ENCODE measurements around the gene PTGIR. TPM values are rescaled to one million over a fixed set of nuclear protein-coding genes. Genes with fewer than 3 reads are reported as not detected.
A peak's percentile ranks its signal among the peaks of the same experiment; 100 is the strongest.

The PTGIR gene
- total RNA-seq, 2 experiments from 2014 or later = 45.4 to 48.8 TPM

GRCh38 chr19:46648961-46649960 is 24.4 kb upstream of the PTGIR start:
- H3K27me3 Mint-ChIP-seq = peaks cover 40% of the 10 kb centered on the region
- H3K9me3 Mint-ChIP-seq = peaks cover 3% of the 10 kb centered on the region
- ATAC-seq = no peak
- intact Hi-C loops (cut with micrococcal nuclease) = no loop called here
- CTCF ChIA-PET = interaction anchor here (1.8 to 2.2 kb wide), 2 partner anchors 8 to 13 kb away, joined by 8 to 11 read pairs; partner anchors contain the start of gene DACT3
- no peak overlapping the region for H3K27ac Mint-ChIP-seq
- peaks cover 4% of the 10 kb centered on the region for H3K4me1 Mint-ChIP-seq (ENCODE audit: low read depth)
- H3K36me3 Mint-ChIP-seq (ENCODE audit: low read depth) = peaks cover 8% of the 10 kb centered on the region
- no peak for DNase-seq
- no peak for TF ChIP-seq CTCF (IDR thresholded peaks at IDR 0.05)
- POLR2A ChIA-PET = interaction anchor here (1.0 kb wide), 1 partner anchor 30 kb away, joined by 3 read pairs; no protein-coding TSS in a partner anchor
- no peak overlapping the region for H3K4me3 Mint-ChIP-seq

DNA sequence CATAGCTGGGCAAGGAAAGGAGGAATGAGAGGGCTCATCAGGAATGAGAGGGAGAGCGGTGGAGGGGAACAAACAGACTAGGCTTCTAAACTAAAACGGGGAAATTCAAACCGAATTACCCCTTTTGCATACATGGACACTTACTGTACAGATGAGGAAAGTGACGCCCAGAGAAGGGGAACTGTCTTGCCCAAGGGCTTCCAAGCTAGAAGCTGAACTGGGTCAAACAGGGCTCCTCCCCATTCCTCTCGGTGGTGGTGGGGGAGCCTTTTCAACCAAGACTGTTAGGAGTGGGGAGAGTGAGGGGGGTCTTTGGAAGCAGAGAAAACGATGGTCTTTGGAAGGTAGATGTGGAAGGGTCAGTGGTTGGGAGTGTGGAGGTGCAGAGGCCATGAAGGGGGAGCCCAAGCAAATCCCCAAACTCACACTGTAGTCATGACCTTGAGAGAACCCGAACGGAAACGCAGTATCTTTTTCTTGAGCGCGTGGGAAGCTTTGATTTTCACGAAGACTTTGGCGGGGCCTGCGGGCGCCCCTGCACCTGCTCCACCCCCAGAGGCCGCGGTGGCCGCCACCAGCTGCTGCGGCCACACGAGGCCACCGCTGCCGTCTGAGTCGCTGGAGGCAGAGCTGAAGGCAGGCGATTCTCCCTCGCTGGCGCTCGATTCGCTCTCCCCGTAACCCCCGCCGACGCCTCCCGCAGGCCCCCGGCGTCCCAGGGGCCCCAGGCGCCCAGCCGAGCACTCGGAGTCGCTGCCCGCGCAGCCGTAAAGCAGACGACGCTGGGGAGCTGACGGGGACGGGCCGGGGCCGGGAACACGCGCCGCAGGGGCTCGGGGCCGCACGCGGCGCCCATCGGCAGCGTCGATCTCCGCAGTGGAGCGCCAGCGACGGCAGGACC is 23.4 kb upstream of the PTGIR start:
- ATAC-seq (peak; percentile 65), DNase-seq (peak; percentile 43)
- no peak for TF ChIP-seq CTCF (IDR thresholded peaks at IDR 0.05)
- Mint-ChIP-seq H3K36me3 (ENCODE audit: low read depth) (peaks cover 8% of the 10 kb centered on the region), H3K27ac (no peak overlapping the region), H3K27me3 (peaks cover 37% of the 10 kb centered on the region), H3K4me3 (no peak overlapping the region), H3K9me3 (peaks cover 3% of the 10 kb centered on the region), H3K4me1 (ENCODE audit: low read depth) (peaks cover 4% of the 10 kb centered on the region)
- CTCF ChIA-PET = interaction anchor here (1.0 to 2.2 kb wide), 3 partner anchors 9 to 48 kb away, joined by 3 to 11 read pairs (median 8); partner anchors contain the start of gene DACT3
- POLR2A ChIA-PET = interaction anchor here (1.0 kb wide), 3 partner anchors 12 to 48 kb away, joined by 3 to 4 read pairs (median 3); no protein-coding TSS in a partner anchor
- intact Hi-C loops (cut with micrococcal nuclease) = no loop called here

- TF ChIP-seq CTCF (IDR thresholded peaks at IDR 0.05) = no peak
- H3K27ac Mint-ChIP-seq = no peak overlapping the region
- H3K36me3 Mint-ChIP-seq (ENCODE audit: low read depth) = peaks cover 8% of the 10 kb centered on the region
- ChIA-PET CTCF (interaction anchor here (0.8 kb wide), 1 partner anchor 13 kb away, joined by 3 read pairs; no protein-coding TSS in a partner anchor), POLR2A (interaction anchor here (2.1 kb wide), 1 partner anchor 15 kb away, joined by 5 read pairs; the partner anchor contains the start of gene DACT3)
- peaks cover 4% of the 10 kb centered on the region for H3K4me1 Mint-ChIP-seq (ENCODE audit: low read depth)
- H3K4me3 Mint-ChIP-seq = no peak overlapping the region
- intact Hi-C loops (cut with micrococcal nuclease) = no loop called here
- no peak for ATAC-seq
- H3K27me3 Mint-ChIP-seq = peaks cover 37% of the 10 kb centered on the region
- no peak for DNase-seq
- H3K9me3 Mint-ChIP-seq = peaks cover 3% of the 10 kb centered on the region
These were observed 21.5 kb upstream of the PTGIR start for GRCh38 chr19:46646402-46646801.

DNA sequence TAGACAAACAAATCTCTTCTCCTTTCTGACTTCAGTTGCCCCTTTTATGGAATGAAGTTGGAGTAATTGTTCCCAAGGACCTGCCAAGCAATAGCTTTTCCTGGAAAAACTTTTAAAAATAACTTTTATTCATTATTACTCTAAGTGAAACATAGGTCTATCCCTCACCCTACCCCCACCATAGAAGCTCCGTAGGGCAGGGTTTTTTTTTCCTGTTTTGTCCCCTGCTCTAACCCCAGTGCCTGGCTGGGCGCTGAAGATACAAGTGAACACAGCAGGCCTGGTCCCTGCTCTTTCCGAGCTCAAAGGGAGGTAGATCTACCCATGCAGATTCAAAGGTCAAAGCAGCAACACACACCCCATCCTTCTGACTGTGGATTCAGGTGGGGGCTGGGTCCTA is 19.8 kb upstream of the PTGIR start:
- TF ChIP-seq CTCF (IDR thresholded peaks at IDR 0.05) = no peak
- CTCF ChIA-PET = interaction anchor here (0.6 to 1.8 kb wide), 4 partner anchors 17 to 60 kb away, joined by 3 to 5 read pairs (median 4); no protein-coding TSS in a partner anchor
- H3K27ac Mint-ChIP-seq = no peak overlapping the region
- intact Hi-C loops (cut with micrococcal nuclease) = no loop called here
- no peak overlapping the region for H3K4me3 Mint-ChIP-seq
- DNase-seq (no peak), ATAC-seq (no peak)
- POLR2A ChIA-PET = interaction anchor here (2.1 kb wide), 1 partner anchor 17 kb away, joined by 5 read pairs; the partner anchor contains the start of gene DACT3
- H3K4me1 Mint-ChIP-seq (ENCODE audit: low read depth) = peaks cover 7% of the 10 kb centered on the region
- H3K36me3 Mint-ChIP-seq (ENCODE audit: low read depth) = peaks cover 8% of the 10 kb centered on the region
- peaks cover 3% of the 10 kb centered on the region for H3K9me3 Mint-ChIP-seq
- peaks cover 29% of the 10 kb centered on the region for H3K27me3 Mint-ChIP-seq

All from activated CD8-positive, alpha-beta T cell treated with anti-CD3 and anti-CD28 coated beads for 36 hours (primary cell).